PC-9 (cell line): ENCODE data around the gene CPA4.

Experiments used
- EZH2 ChIP-seq: fragments of 200-600 bp; sonication (generic); IDR thresholded peaks from 2 replicates; pipeline ENCODE4 v1.8.0; 2017; ENCODE audit warnings: antibody characterized with exemption, low read depth
- TF ChIP-seq, protein P1 (sequence below): fragments of 200-600 bp; sonication (generic); conservative IDR thresholded peaks from 2 replicates; pipeline ENCODE4 v1.6.1; 2017; ENCODE audit warnings: mixed run types, antibody characterized with exemption, mild to moderate bottlenecking, moderate library complexity

DNA sequence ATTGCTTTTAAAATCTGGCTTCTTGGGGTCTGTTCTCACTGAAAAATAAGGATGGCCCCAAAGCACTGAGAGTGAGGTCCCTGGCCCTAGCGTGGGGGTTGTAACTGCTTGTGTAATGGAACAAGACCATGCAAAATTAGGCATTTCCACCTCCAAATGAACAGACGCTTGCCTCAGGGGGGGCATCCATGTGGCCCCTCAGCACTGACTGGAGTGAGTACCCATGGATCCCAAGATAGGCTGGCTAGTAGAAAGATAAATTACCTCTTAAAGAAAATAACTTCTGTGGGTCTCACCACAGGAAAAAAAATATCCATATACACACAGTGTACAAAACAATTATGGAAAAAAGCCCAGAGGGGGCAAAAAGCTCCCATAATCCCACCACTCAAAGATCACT lies 72.1 kb downstream of the CPA4 start:
- TF ChIP-seq, protein P1, sequence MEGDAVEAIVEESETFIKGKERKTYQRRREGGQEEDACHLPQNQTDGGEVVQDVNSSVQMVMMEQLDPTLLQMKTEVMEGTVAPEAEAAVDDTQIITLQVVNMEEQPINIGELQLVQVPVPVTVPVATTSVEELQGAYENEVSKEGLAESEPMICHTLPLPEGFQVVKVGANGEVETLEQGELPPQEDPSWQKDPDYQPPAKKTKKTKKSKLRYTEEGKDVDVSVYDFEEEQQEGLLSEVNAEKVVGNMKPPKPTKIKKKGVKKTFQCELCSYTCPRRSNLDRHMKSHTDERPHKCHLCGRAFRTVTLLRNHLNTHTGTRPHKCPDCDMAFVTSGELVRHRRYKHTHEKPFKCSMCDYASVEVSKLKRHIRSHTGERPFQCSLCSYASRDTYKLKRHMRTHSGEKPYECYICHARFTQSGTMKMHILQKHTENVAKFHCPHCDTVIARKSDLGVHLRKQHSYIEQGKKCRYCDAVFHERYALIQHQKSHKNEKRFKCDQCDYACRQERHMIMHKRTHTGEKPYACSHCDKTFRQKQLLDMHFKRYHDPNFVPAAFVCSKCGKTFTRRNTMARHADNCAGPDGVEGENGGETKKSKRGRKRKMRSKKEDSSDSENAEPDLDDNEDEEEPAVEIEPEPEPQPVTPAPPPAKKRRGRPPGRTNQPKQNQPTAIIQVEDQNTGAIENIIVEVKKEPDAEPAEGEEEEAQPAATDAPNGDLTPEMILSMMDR: no peak
- TF ChIP-seq EZH2: no peak
